ENCODE results near the gene LRCH3. TPM values are rescaled to one million over a fixed set of nuclear protein-coding genes. Genes with fewer than 3 reads are reported as not detected.
A peak's percentile ranks its signal among the peaks of the same experiment; 100 is the strongest.

LRCH3 gene
- total and polyA plus RNA-seq, 2 of the 13 experiments (the other 11 are each of a cell fraction or from before 2014, with no cell fraction given): 25.5 to 103 TPM

DNA sequence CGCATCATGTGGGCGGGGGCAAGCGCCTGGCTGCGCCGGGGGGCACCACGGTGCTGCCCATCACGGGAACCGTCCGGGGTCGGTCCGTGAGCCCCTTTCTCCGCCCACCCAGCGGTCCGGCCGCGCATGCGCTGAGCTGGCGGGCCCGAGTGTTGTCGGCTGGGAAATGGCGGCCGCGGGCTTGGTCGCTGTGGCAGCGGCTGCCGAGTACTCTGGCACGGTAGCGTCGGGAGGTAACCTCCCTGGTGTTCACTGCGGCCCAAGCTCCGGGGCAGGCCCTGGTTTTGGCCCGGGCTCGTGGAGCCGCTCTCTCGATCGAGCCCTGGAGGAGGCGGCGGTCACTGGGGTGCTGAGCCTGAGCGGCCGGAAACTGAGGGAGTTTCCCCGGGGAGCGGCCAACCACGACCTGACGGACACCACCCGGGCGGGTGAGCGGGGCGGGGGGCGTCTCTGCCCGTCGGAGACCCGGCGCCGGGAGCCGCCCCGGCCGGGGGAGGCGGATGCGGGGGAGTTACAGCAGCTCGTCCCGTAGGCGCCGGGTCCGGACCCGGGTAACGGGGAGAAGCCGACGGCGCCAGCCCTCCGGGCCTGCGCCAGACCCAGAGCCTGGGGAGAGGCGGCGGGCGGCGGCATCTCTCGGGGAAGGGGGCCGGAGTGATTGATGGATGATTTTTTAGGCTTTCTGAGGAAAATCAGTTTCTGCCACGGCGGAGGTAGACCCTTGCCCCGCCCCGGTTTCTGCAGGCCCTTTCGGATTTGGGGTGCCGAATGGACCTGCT is at the start of gene LRCH3 (continued):
- TF ChIP-seq, protein P1, sequence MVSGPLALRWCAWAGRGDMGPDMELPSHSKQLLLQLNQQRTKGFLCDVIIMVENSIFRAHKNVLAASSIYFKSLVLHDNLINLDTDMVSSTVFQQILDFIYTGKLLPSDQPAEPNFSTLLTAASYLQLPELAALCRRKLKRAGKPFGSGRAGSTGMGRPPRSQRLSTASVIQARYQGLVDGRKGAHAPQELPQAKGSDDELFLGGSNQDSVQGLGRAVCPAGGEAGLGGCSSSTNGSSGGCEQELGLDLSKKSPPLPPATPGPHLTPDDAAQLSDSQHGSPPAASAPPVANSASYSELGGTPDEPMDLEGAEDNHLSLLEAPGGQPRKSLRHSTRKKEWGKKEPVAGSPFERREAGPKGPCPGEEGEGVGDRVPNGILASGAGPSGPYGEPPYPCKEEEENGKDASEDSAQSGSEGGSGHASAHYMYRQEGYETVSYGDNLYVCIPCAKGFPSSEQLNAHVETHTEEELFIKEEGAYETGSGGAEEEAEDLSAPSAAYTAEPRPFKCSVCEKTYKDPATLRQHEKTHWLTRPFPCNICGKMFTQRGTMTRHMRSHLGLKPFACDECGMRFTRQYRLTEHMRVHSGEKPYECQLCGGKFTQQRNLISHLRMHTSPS (CRISPR knock-in tag; IDR thresholded peaks at IDR 0.05; ENCODE audit: low read depth): no peak
- TF ChIP-seq MYNN (CRISPR knock-in tag; IDR thresholded peaks at IDR 0.05; ENCODE audit: low read depth) (no peak), RFX3 (CRISPR knock-in tag; IDR thresholded peaks at IDR 0.05) (no peak), ATF1 (CRISPR knock-in tag; IDR thresholded peaks at IDR 0.05) (no peak), SMARCC2 (IDR thresholded peaks at IDR 0.05) (no peak), ARNT (IDR thresholded peaks at IDR 0.05) (no peak), ZNF230 (CRISPR knock-in tag; IDR thresholded peaks at IDR 0.05) (peak; percentile 62; the same call in 1 of the 2 replicates), THAP11 (CRISPR knock-in tag; IDR thresholded peaks at IDR 0.05) (peak; percentile 78)
- TF ChIP-seq, protein P2, sequence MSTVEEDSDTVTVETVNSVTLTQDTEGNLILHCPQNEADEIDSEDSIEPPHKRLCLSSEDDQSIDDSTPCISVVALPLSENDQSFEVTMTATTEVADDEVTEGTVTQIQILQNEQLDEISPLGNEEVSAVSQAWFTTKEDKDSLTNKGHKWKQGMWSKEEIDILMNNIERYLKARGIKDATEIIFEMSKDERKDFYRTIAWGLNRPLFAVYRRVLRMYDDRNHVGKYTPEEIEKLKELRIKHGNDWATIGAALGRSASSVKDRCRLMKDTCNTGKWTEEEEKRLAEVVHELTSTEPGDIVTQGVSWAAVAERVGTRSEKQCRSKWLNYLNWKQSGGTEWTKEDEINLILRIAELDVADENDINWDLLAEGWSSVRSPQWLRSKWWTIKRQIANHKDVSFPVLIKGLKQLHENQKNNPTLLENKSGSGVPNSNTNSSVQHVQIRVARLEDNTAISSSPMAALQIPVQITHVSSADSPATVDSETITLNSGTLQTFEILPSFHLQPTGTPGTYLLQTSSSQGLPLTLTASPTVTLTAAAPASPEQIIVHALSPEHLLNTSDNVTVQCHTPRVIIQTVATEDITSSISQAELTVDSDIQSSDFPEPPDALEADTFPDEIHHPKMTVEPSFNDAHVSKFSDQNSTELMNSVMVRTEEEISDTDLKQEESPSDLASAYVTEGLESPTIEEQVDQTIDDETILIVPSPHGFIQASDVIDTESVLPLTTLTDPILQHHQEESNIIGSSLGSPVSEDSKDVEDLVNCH (CRISPR knock-in tag; IDR thresholded peaks at IDR 0.05): no peak
- TF ChIP-seq, protein P3, sequence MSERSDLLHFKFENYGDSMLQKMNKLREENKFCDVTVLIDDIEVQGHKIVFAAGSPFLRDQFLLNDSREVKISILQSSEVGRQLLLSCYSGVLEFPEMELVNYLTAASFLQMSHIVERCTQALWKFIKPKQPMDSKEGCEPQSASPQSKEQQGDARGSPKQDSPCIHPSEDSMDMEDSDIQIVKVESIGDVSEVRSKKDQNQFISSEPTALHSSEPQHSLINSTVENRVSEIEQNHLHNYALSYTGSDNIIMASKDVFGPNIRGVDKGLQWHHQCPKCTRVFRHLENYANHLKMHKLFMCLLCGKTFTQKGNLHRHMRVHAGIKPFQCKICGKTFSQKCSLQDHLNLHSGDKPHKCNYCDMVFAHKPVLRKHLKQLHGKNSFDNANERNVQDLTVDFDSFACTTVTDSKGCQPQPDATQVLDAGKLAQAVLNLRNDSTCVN (CRISPR knock-in tag; IDR thresholded peaks at IDR 0.05; ENCODE audit: borderline replicate concordance): peak; percentile 68; the same call in 1 of the 2 replicates
- TF ChIP-seq, protein P4, sequence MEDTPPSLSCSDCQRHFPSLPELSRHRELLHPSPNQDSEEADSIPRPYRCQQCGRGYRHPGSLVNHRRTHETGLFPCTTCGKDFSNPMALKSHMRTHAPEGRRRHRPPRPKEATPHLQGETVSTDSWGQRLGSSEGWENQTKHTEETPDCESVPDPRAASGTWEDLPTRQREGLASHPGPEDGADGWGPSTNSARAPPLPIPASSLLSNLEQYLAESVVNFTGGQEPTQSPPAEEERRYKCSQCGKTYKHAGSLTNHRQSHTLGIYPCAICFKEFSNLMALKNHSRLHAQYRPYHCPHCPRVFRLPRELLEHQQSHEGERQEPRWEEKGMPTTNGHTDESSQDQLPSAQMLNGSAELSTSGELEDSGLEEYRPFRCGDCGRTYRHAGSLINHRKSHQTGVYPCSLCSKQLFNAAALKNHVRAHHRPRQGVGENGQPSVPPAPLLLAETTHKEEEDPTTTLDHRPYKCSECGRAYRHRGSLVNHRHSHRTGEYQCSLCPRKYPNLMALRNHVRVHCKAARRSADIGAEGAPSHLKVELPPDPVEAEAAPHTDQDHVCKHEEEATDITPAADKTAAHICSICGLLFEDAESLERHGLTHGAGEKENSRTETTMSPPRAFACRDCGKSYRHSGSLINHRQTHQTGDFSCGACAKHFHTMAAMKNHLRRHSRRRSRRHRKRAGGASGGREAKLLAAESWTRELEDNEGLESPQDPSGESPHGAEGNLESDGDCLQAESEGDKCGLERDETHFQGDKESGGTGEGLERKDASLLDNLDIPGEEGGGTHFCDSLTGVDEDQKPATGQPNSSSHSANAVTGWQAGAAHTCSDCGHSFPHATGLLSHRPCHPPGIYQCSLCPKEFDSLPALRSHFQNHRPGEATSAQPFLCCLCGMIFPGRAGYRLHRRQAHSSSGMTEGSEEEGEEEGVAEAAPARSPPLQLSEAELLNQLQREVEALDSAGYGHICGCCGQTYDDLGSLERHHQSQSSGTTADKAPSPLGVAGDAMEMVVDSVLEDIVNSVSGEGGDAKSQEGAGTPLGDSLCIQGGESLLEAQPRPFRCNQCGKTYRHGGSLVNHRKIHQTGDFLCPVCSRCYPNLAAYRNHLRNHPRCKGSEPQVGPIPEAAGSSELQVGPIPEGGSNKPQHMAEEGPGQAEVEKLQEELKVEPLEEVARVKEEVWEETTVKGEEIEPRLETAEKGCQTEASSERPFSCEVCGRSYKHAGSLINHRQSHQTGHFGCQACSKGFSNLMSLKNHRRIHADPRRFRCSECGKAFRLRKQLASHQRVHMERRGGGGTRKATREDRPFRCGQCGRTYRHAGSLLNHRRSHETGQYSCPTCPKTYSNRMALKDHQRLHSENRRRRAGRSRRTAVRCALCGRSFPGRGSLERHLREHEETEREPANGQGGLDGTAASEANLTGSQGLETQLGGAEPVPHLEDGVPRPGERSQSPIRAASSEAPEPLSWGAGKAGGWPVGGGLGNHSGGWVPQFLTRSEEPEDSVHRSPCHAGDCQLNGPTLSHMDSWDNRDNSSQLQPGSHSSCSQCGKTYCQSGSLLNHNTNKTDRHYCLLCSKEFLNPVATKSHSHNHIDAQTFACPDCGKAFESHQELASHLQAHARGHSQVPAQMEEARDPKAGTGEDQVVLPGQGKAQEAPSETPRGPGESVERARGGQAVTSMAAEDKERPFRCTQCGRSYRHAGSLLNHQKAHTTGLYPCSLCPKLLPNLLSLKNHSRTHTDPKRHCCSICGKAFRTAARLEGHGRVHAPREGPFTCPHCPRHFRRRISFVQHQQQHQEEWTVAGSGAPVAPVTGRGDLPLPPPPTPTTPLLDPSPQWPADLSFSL (CRISPR knock-in tag; IDR thresholded peaks at IDR 0.05): no peak
- TF ChIP-seq, protein P5, sequence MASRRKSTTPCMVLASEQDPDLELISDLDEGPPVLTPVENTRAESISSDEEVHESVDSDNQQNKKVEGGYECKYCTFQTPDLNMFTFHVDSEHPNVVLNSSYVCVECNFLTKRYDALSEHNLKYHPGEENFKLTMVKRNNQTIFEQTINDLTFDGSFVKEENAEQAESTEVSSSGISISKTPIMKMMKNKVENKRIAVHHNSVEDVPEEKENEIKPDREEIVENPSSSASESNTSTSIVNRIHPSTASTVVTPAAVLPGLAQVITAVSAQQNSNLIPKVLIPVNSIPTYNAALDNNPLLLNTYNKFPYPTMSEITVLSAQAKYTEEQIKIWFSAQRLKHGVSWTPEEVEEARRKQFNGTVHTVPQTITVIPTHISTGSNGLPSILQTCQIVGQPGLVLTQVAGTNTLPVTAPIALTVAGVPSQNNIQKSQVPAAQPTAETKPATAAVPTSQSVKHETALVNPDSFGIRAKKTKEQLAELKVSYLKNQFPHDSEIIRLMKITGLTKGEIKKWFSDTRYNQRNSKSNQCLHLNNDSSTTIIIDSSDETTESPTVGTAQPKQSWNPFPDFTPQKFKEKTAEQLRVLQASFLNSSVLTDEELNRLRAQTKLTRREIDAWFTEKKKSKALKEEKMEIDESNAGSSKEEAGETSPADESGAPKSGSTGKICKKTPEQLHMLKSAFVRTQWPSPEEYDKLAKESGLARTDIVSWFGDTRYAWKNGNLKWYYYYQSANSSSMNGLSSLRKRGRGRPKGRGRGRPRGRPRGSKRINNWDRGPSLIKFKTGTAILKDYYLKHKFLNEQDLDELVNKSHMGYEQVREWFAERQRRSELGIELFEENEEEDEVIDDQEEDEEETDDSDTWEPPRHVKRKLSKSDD (CRISPR knock-in tag; IDR thresholded peaks at IDR 0.05; ENCODE audit: low read depth): no peak
